GM19025 (cell line): ENCODE results near the gene BICD1.

Source experiments
- ATAC-seq: cut with Tn5 transposase; IDR thresholded peaks from one replicate; pipeline ENCODE4 v1.9.1; 2021; ENCODE audit warnings: mild to moderate bottlenecking, low read depth, moderate library complexity; ENCODE audit not compliant: unreplicated experiment

The BICD1 gene

DNA sequence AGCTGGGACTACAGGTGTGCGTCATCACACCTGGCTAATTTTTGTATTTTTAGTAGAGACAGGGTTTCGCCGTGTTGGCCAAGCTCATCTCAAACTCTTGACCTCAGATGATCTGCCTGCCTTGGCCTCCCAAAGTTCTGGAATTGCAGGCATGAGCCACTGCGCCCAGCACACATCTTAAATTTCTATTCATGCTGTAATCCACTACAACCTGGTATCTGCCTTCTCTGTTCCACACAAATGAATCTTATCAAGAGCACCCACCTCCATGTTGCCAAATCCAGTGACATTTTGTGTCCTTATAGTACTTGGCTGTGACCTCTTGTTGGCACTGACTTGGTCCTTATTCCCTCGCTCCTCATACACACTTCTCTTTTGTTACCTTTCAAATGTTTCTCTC is 5.8 kb upstream of the BICD1 start:
- ATAC-seq = no peak

GRCh38 chr12:32102234-32102633 is 4.4 kb upstream of the BICD1 start:
- ATAC-seq = no peak

DNA sequence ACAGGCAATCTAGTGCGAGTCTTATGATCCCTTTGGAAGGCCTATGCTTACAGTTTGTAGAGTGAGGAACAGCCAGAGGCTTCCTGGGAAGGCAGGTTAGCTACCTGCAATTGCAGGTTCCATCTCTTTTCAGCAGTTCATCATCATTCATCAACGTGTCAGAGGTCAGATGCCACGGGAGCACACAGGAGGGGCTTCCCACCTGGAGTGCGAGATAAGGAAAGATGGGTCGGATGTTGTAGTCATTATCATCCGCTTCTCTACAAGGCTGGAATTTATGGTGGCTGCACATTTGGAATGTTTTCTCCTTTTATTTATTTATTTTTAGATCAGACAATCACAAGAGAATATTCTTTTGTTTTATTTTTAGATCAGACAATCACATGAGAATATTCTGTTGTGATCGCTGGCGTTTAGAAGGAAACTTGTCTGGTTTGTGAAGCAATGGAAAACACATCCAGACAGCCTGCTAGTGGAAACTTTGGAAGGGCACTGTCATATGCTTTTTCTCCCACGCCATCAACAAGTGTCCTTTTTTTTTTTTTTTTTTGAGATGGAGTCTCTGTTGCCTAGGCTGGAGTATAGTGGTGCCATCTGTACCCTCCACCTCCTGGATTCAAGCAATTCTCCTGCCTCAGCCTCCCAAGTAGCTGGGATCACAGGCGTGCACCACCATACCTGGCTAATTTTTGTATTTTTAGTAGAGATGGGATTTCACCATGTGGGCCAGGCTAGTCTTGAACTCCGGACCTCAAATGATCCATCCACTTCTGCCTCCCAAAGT is 1.9 kb upstream of the BICD1 start:
- ATAC-seq = no peak

GRCh38 chr12:32105986-32106516 is 596 bp upstream of the BICD1 start:
- ATAC-seq = no peak

- ATAC-seq = no peak
Measured at GRCh38 chr12:32107359-32108267, 966 bp downstream of the BICD1 start.

DNA sequence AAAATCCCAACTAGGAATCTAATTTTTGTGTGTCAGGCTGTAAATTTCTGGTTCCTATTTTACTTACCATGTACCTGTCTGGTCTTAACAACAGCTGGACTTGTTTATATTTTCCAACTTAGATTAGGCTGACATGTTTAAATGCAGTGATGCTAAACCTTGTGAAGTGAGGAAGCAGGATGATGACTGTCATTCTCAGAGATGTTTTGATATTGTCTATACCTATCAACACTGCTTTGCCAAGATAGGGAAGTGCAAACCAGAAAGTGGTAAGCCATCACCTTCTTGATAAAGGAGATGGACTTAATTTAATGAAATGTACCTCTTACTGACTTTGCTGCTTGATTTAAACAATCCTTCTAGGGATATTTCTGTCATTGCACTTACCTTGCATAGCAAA is 2.1 kb downstream of the BICD1 start:
- no peak for ATAC-seq

- ATAC-seq = no peak
Measured at GRCh38 chr12:32110417-32110816, 3.8 kb downstream of the BICD1 start.

- ATAC-seq = no peak
Measured at GRCh38 chr12:32110942-32111341, 4.3 kb downstream of the BICD1 start.

GRCh38 chr12:32115404-32116104 is 8.9 kb downstream of the BICD1 start:
- ATAC-seq = no peak

- no peak for ATAC-seq
Measured at GRCh38 chr12:32116897-32117296, 10.2 kb downstream of the BICD1 start.

- no peak for ATAC-seq
Measured at GRCh38 chr12:32117316-32117715, 10.7 kb downstream of the BICD1 start.

DNA sequence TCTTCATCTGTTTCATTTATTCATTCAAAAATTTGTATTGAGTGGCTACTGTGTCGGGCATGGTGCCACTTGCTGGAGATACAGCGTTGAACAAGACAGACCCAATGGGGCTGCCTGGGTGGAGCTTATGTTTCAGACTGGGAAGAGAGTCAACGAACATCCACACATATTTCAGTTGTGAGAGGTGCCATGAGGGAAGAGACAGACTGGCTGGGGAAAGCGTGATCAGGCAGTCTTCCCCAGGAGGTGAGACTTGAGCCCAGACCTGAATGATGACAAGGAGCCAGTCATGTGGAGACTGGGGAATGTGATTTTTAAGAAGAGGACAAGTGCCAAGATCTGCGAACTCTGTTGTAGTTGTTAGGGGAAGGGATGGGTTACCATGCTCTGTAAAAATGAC is 12.2 kb downstream of the BICD1 start:
- no peak for ATAC-seq

GRCh38 chr12:32120419-32120818 is 13.8 kb downstream of the BICD1 start:
- peak; percentile 83 for ATAC-seq

DNA sequence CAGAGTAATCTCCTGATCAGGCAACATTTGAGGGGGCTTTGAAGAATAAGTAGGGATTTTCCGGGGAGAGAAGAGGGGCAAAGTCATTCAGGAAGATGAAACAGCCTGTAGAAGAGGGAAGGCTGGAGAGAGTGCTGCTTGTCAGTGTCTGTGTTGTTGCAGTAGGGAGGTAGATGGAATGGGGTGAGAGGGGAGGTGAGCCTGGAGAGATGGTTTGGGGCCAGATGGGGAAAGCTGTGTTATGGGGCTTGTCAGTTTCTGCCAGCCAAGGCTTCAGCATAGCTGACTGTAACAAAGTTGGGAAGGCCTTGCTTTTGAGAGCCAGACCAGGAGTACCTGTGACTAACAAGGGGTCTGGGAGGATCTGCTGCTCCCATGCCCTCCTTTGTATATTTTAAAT is 18.0 kb downstream of the BICD1 start:
- no peak for ATAC-seq

- no peak for ATAC-seq
Measured at GRCh38 chr12:32125455-32126084, 18.9 kb downstream of the BICD1 start.

GRCh38 chr12:32126720-32127119 is 20.1 kb downstream of the BICD1 start:
- no peak for ATAC-seq

GRCh38 chr12:32131666-32132065 is 25.0 kb downstream of the BICD1 start:
- ATAC-seq = no peak

GRCh38 chr12:32134101-32134888 is 27.6 kb downstream of the BICD1 start:
- ATAC-seq = peak; percentile 45

DNA sequence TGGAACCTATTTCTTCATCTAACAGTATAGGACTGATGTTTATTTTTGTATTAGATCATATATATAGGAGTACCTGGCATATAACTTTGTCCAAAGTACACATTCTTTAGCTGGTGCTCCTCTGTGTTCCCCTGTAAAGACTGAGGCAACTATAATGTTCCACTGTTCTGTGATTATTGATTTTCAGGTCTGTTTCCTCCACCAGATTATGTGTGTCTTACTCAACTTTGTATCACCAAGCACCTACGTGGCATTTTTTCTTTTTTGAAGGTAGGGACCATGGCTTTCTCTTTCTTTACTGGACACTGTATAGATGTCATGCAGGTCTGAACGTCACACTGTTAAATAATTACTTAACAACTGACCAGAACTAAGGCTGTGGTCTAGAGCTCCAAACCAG is 29.3 kb downstream of the BICD1 start:
- no peak for ATAC-seq

GRCh38 chr12:32136404-32136803 is 29.8 kb downstream of the BICD1 start:
- ATAC-seq = no peak
